Stimulated activated CD8-positive, alpha-beta memory T cell treated with anti-CD3 and anti-CD28 coated beads, Interleukin-7, amount 100 ng/mL, for 4 hours (primary cell): Measurements from ENCODE around the gene IWS1.
"Not testable (repeated sequence)": the region's sequence is repeated elsewhere in the genome, so short reads cannot be mapped to it uniquely, and the experiment has no call there.

Source experiments
- DNase-seq, 2 donors: peaks; one replicate each; pipeline ENCODE4 v3.0.0-alpha.2; 2020; ENCODE audit warnings: low read depth in 2 of 2

IWS1 gene

DNA sequence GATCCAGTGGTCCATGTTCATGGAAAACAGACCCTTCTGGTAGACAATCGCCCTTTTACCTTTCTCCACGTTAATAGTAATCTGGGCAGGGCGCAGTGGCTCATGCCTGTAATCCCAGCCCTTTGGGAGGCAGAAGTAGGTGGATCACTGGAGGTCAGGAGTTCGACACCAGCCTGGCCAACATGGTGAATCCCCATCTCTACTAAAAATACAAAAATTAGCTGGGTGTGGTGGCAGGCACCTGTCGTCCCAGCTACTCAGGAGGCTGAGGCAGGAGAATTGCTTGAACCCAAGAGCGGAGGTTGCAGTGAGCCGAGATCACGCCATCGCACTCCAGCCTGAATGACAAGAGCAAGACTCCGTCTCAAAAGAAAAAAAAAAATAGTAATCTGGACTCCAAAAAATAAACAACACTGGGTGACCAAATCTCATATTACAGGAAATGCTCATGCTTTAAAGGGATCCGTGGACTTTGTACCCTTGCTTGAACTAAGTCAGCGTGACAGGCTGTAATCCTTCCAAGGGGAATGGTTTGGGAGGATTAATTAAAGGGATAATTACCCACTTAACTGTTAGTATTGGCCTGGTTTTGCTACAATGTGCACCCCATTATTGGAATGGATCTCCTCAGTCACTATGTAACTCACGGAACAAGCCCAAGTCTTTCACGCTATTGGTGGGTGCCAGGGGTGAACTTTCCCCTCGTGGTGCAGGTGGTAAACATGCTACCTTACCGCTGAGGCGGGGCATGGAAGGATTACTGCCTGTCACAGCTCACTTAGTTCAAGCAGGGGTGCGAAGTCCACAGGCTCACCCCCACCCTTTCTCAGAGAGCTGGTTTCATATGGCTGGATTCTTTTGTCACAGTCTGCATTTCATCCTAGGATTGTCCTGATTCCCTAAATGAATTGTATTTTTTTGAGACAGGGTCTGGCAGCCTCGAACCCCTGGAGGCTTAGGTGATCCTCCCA, 71.4 kb downstream of the IWS1 start:
- DNase-seq: no peak

DNA sequence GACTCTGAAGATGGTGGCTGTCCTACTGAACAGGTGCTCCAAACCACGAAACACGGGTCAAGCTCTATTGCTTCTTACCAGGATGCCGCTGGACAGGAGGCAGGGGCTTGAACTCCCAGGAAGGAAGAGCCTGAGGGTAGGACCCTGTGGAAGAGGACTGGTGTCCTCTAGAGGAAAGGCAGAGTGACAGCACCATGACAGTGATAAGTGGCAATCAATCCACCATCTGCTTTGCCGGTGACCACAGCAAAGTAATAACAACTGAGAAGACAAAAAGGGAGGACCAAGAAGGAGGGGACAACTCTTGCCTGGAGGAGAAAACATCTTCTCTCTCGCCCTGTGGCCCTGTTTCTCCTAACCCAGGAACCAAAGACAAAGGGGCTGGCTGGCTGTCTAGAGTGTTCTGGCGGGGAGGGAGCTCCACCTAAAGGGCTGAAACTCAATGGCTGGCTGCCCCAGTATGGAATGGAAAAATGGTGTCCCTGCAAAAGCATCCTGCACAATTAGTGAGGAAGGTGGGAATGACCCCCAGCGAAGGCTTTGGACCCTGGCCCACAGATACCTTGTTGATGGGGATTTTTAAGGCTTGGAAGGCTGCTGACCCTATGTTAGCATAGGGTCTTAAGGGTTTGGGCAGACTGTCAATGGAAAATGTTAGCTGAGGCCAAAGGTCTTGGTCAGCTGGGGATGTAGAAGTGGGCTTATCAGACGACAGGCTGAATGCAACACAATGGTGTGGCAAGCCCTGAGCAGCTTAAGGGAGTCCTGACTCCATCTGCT, 72.7 kb downstream of the IWS1 start:
- no peak for DNase-seq

- no peak for DNase-seq
Observed at GRCh38 chr2:127453013-127453391, 73.3 kb downstream of the IWS1 start.

DNA sequence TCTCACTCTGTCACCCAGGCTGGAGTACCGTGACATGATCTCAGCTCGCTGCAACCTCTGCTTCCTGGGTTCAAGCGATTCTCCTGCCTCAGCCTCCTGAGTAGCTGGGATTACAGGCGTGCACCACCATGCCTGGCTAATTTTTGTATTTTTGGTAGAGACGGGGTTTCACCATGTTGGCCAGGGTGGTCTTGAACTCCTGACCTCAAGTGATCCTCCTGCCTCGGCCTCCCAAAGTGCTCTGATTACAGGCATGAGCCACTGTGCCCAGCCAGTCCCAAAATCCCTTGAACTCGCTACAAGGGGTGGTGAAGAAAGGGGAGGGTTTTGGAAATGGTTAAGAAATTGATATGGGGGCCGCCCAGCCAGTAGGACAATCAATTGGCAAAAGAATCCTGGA, 73.9 kb downstream of the IWS1 start:
- not testable (repeated sequence) for DNase-seq

- no peak for DNase-seq
Observed at GRCh38 chr2:127451981-127452380, 74.3 kb downstream of the IWS1 start.

DNA sequence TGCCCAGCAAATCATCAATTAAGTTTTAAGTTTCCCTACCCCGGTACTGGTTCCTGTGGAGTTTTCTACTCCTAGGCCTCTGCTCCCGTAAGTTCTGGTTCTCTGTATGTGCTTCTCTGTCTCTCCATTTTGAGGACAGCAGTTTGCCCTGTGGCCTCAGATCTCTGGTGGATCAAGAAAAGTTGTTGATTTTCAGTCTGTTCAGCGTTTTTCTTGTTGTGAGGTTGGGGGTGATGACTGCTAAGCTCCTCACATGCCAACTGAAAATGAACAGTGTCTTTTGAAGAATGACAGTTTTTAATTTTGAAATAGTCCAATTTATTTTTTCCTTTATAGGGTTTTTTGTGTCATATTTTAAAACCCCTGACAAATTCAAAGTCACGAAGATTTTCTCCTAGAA, 76.4 kb downstream of the IWS1 start:
- no peak for DNase-seq

DNA sequence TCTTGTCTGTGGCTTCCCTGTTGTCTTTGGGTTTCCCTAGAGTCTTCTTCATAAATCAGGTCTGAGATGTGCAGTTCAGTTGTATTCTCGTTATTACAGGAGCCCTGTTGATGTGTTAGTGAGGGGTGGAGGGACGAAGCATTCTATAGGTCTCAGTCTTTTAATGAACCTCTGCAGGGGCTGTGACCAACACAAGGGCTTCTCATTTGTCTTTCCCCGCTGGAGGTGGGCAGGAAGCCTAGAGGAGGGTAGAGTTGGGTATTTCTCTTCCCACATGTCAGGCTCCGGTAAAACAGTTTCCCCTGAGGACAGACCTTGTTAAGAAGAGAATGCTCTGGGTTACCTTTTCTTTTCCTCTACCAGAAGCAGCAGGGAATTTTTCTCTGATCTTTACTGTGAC, 76.9 kb downstream of the IWS1 start:
- DNase-seq: no peak

DNA sequence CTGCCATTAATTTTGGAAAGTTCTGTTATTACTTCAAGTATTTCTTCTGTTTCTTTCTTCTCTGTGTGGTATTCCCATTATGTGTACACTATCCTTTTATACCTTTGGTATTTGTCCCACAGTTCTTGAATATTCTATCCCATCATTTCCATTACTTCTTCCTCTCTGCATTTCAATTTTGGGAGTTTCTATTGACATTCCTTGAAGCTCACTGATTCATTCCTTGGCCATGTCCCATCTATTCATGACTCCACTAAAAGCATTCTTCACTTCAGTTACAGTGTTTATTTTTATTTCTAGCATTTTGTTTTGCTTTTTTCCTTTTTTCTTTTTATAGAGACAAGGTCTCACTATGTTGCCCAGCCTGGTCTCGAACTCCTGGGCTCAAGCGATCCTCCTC, 77.8 kb downstream of the IWS1 start:
- no peak for DNase-seq

DNA sequence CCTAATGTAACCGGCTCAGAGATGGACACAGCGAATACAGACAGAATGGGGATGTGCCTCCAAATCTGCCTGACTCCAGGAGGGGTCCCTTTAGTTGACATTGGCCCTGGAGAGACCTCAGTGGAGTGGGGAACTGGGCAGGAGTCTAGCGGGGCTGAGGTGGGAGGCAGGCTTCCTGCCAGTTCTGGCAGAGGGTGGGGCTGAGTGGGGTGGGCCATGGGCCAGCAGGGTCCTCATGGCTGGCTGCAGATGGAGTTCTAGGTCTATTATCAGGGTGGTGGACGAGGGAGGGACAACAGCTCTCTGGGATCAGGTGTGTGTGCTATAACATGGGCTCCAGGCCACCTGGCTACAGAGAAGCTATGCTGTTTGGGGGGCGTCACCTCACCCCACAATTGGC, 86.9 kb downstream of the IWS1 start:
- no peak for DNase-seq

GRCh38 chr2:127437781-127438726, 88.2 kb downstream of the IWS1 start:
- no peak for DNase-seq

- no peak for DNase-seq
Observed at GRCh38 chr2:127437056-127437455, 89.2 kb downstream of the IWS1 start.

DNA sequence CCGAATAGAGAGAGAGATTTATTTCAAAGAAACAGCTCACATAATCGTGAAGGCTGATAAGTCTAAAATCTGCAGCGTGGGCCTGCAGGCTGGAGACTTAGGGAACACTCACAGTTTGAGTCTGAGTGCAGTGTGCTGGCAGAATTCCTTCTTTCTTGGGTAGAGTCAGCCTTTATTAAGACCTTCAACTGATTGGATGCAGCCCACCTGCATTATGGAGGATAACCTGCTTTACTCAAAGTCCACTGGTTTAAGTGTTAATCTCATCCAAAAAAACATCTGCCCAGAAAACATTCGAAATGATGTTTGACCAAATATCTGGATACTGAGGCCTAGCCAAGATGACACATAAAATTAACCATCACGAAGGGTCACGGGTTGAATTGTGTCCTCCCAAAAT, 91.8 kb downstream of the IWS1 start:
- DNase-seq: no peak

DNA sequence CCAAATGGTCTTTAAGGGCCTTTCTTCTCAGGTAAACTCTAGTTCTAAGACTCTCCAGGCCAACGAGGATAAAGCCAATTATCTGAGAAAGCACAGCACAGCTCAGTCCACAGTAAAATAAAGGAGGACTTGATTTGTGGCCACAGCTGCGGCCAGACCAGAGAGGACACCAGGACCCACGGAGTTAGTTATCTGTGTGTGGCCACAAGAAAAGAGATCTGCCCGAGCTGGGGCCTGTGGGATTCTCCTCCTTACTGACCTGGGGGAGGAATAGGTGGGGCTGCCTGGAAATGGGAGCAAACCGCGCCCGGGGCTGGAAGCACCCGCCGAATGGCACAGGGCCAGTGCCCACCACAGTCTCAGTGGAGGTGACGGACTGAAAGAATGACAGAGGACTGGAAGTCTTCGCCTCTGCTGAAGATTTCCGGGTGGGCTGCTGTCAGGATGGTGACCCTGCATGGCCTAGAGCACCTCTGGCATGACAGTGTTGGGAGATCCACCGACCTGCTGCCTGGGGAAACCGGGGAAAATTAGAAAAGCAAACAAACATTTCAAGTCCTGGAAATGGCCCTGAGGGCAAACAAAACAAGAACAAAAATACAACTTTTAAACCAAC, 94.8 kb downstream of the IWS1 start:
- no peak for DNase-seq
